Measurements from ENCODE around the gene LSM10. TPM values are rescaled to one million over a fixed set of nuclear protein-coding genes. Genes with fewer than 3 reads are reported as not detected.

The LSM10 gene
- total RNA-seq, 1 experiment from 2014 or later = 42.2 TPM

DNA sequence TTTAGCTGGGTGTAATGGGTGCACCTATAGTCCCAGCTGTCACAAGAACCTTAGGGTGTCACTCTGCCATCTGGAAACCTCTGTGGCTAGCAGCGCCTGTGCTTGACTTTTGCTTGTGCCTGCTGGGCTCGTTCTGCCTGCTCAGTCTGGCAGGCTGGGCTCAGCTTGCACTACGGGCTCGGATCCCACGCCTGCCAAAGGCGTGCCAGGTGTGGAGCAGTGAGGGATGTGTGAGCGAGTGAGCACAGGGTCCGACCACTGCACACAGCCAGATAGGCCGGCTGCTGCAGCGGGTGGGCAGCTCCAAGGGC is 2.8 kb upstream of the LSM10 start:
- Histone ChIP-seq H3K18ac (ENCODE audit: insufficient read length, low read depth, low read length) (no peak overlapping the region), H2BK20ac (ENCODE audit: low read depth, low read length, poor library complexity, severe bottlenecking) (no peak overlapping the region), H3K9ac (ENCODE audit: extremely low read depth, insufficient read length, low read length) (peak overlapping the region; percentile 6), H3K4me2 (ENCODE audit: insufficient read depth, insufficient read length, low read length) (peak overlapping the region; percentile 90), H4K5ac (ENCODE audit: insufficient read length, low read depth, low read length) (no peak overlapping the region), H3K4ac (ENCODE audit: low read depth, low read length) (no peak overlapping the region), H3K56ac (ENCODE audit: insufficient read length, low read depth, low read length) (no peak overlapping the region), H4K20me1 (ENCODE audit: control insufficient read depth, insufficient read depth, insufficient read length) (no peaks in the 10 kb centered on the region), H4K91ac (ENCODE audit: insufficient read length, low read depth, low read length) (no peak overlapping the region), H3K27me3 (ENCODE audit: insufficient read depth, low read length) (no peaks in the 10 kb centered on the region), H2AFZ (ENCODE audit: low read length) (no peak overlapping the region), H3T11ph (ENCODE audit: low read length) (no peak overlapping the region), H3K4me1 (ENCODE audit: insufficient read depth, low read length) (no peaks in the 10 kb centered on the region), H2AK5ac (ENCODE audit: insufficient read length, low read length) (no peak overlapping the region), H2BK15ac (ENCODE audit: low read depth, low read length) (no peak overlapping the region), H2BK120ac (ENCODE audit: low read depth, low read length, poor library complexity, severe bottlenecking) (no peak overlapping the region), H3K23me2 (ENCODE audit: insufficient read length, low read depth, low read length, poor library complexity, severe bottlenecking) (peaks cover 17% of the 10 kb centered on the region), H4K8ac (replicated peaks; ENCODE audit: insufficient read length, low read depth, low read length) (no peak overlapping the region), H3K14ac (ENCODE audit: insufficient read depth, low read length) (no peak overlapping the region), H2BK5ac (ENCODE audit: insufficient read length, low read length) (no peak overlapping the region), H3K27ac (ENCODE audit: insufficient read length, low read depth, low read length) (no peak overlapping the region), H3K79me1 (ENCODE audit: insufficient read depth, low read depth, low read length, poor library complexity, severe bottlenecking) (peaks cover 4% of the 10 kb centered on the region), H3K23ac (ENCODE audit: insufficient read length, low read depth, low read length) (no peak overlapping the region), H3K9me3 (ENCODE audit: control insufficient read depth, low read depth, low read length) (no peaks in the 10 kb centered on the region), H2BK12ac (ENCODE audit: insufficient read length, low read depth, low read length) (no peak overlapping the region), H3K79me2 (ENCODE audit: insufficient read depth, low read length) (no peaks in the 10 kb centered on the region)
- H3K27me3 Mint-ChIP-seq (ENCODE audit: low read depth) = no peaks in the 10 kb centered on the region
- peak overlapping the region; percentile 48 to 91 (median 91); a peak in 5 of 7 replicates for H3K27ac Mint-ChIP-seq
- no peaks in the 10 kb centered on the region; a peak in 2 of 7 replicates for H3K36me3 Mint-ChIP-seq (ENCODE audit: insufficient read depth in 1 of 3, low read depth in 3 of 3)
- H3K4me3 Mint-ChIP-seq = peak overlapping the region; percentile 81 to 84
- WGBS (ENCODE audit: extremely low coverage, insufficient read length, low lambda C conversion rate) = no CpG with 5 or more reads among the region's 10 CpGs
- H3K9me3 Mint-ChIP-seq = no peaks in the 10 kb centered on the region; a peak in 1 of 5 replicates
- TF ChIP-seq, protein P1, sequence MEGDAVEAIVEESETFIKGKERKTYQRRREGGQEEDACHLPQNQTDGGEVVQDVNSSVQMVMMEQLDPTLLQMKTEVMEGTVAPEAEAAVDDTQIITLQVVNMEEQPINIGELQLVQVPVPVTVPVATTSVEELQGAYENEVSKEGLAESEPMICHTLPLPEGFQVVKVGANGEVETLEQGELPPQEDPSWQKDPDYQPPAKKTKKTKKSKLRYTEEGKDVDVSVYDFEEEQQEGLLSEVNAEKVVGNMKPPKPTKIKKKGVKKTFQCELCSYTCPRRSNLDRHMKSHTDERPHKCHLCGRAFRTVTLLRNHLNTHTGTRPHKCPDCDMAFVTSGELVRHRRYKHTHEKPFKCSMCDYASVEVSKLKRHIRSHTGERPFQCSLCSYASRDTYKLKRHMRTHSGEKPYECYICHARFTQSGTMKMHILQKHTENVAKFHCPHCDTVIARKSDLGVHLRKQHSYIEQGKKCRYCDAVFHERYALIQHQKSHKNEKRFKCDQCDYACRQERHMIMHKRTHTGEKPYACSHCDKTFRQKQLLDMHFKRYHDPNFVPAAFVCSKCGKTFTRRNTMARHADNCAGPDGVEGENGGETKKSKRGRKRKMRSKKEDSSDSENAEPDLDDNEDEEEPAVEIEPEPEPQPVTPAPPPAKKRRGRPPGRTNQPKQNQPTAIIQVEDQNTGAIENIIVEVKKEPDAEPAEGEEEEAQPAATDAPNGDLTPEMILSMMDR (conservative IDR thresholded peaks at IDR 0.05) = no peak
- peaks cover 28% of the 10 kb centered on the region in 2 experiments for H3K4me1 Mint-ChIP-seq
- no peak for DNase-seq
